IMR-90 (cell line): ENCODE data around the gene CAMK4. TPM values are rescaled to one million over a fixed set of nuclear protein-coding genes. Genes with fewer than 3 reads are reported as not detected.

Experiments used
- ATAC-seq: fragments of 200-7000 bp; cut with Tn5 transposase; 2 replicates; pipeline ENCODE4 v1.9.1; 2020; ENCODE audit warnings: low read depth, mild to moderate bottlenecking, moderate library complexity
- BruUV-seq: library from RNA; stranded (reverse); fragments of 400-500 nt; replicated peaks from 2 replicates; lab custom pipeline; 2021; lab: Mats Ljungman, UMichigan
- CTCF ChIA-PET: fragments of 300-600 bp; formaldehyde crosslinking; extraction: SDS; loops from one replicate; lab custom pipeline; 2021; ENCODE audit warnings: antibody characterized with exemption; lab: Yijun Ruan, JAX
- POLR2A ChIA-PET: fragments of 300-600 bp; sonication (Branson Sonifier 250); formaldehyde crosslinking; loops from one replicate; lab custom pipeline; 2022; ENCODE audit warnings: antibody characterized with exemption; ENCODE audit not compliant: unreplicated experiment; lab: Charles Lee
- DNase-seq: peaks from one replicate; pipeline ENCODE4 v3.0.0; 2013
- H2AFZ ChIP-seq: replicated peaks from 2 replicates; pipeline ENCODE3; 2013; ENCODE audit warnings: low read length, mild to moderate bottlenecking; ENCODE audit not compliant: poor library complexity
- H2AK5ac ChIP-seq: 2 replicates; pipeline ENCODE4 v1.6.1; 2013; ENCODE audit warnings: low read depth, low read length, inconsistent platforms
- H2AK9ac ChIP-seq: replicated peaks from 2 replicates; pipeline ENCODE3; 2013; ENCODE audit warnings: mild to moderate bottlenecking, low read depth, low read length, moderate library complexity; ENCODE audit not compliant: poor library complexity
- H2BK120ac ChIP-seq: 2 replicates; pipeline ENCODE4 v1.6.1; 2013; ENCODE audit warnings: low read depth, low read length, inconsistent platforms
- H2BK15ac ChIP-seq: 3 replicates; pipeline ENCODE4 v1.6.1; 2013; ENCODE audit warnings: low read depth, low read length, inconsistent platforms
- H2BK20ac ChIP-seq: 2 replicates; pipeline ENCODE4 v1.6.1; 2013; ENCODE audit warnings: low read depth, mild to moderate bottlenecking, inconsistent platforms, low read length, moderate library complexity
- H2BK5ac ChIP-seq: 2 replicates; pipeline ENCODE4 v1.6.1; 2013; ENCODE audit warnings: mild to moderate bottlenecking, low read depth, low read length, inconsistent platforms; ENCODE audit not compliant: poor library complexity, severe bottlenecking
- H3K14ac ChIP-seq: replicated peaks from 2 replicates; pipeline ENCODE4 v1.6.1; 2013; ENCODE audit warnings: low read depth, low read length, inconsistent platforms
- H3K18ac ChIP-seq: 2 replicates; pipeline ENCODE4 v1.6.1; 2013; ENCODE audit warnings: low read depth, low read length, control low read depth
- H3K23ac ChIP-seq: 2 replicates; pipeline ENCODE4 v1.6.1; 2013; ENCODE audit warnings: low read depth, low read length, inconsistent platforms
- H3K27ac ChIP-seq: 2 replicates; pipeline ENCODE4 v1.5.1; 2013; ENCODE audit warnings: mild to moderate bottlenecking, control low read depth, low read length; ENCODE audit not compliant: insufficient read depth
- H3K27me3 ChIP-seq: 2 replicates; pipeline ENCODE4 v1.6.1; 2013; ENCODE audit warnings: low read length; ENCODE audit not compliant: control insufficient read depth, insufficient read depth
- H3K36me3 ChIP-seq: 2 replicates; pipeline ENCODE4 v1.6.1; 2013; ENCODE audit warnings: low read length, mixed read lengths; ENCODE audit not compliant: control insufficient read depth, insufficient read depth
- H3K4ac ChIP-seq: 2 replicates; pipeline ENCODE4 v1.6.1; 2013; ENCODE audit warnings: low read depth, low read length, inconsistent platforms
- H3K4me1 ChIP-seq: 2 replicates; pipeline ENCODE4 v1.6.1; 2013; ENCODE audit warnings: low read length, mixed read lengths; ENCODE audit not compliant: control insufficient read depth, insufficient read depth
- H3K4me2 ChIP-seq: 2 replicates; pipeline ENCODE4 v1.6.1; 2013; ENCODE audit warnings: low read depth, mild to moderate bottlenecking, control low read depth, low read length, moderate library complexity
- H3K4me3 ChIP-seq: 2 replicates; pipeline ENCODE4 v1.5.1; 2013; ENCODE audit warnings: low read depth, mild to moderate bottlenecking, control low read depth, low read length, moderate library complexity; ENCODE audit not compliant: insufficient read depth
- H3K56ac ChIP-seq: 2 replicates; pipeline ENCODE4 v1.6.1; 2013; ENCODE audit warnings: low read length, inconsistent platforms; ENCODE audit not compliant: insufficient read depth; ENCODE audit errors: extremely low read depth
- H3K79me1 ChIP-seq, 2 experiments: 2 replicates each; pipeline ENCODE4 v1.6.1; 2013; ENCODE audit warnings: low read length in 2 of 2, inconsistent platforms in 1 of 2, low read depth in 1 of 2
- H3K9ac ChIP-seq: 2 replicates; pipeline ENCODE4 v1.6.1; 2013; ENCODE audit warnings: low read depth, low read length, control low read depth
- H3K9me1 ChIP-seq: 2 replicates; pipeline ENCODE4 v1.6.1; 2013; ENCODE audit warnings: low read length, inconsistent platforms; ENCODE audit not compliant: insufficient read depth
- H3K9me3 ChIP-seq: 2 replicates; pipeline ENCODE4 v1.6.1; 2013; ENCODE audit warnings: low read length; ENCODE audit not compliant: control insufficient read depth, insufficient read depth
- H4K20me1 ChIP-seq: 2 replicates; pipeline ENCODE4 v1.6.1; 2013; ENCODE audit warnings: low read length, inconsistent platforms; ENCODE audit not compliant: insufficient read depth
- H4K5ac ChIP-seq: 2 replicates; pipeline ENCODE4 v1.6.1; 2013; ENCODE audit warnings: mild to moderate bottlenecking, low read depth, low read length, control low read depth
- H4K8ac ChIP-seq, 2 experiments: 2 replicates each; pipeline ENCODE4 v1.6.1; 2013; ENCODE audit warnings: low read depth in 2 of 2, low read length in 2 of 2, control low read depth in 1 of 2, inconsistent platforms in 1 of 2
- H4K91ac ChIP-seq: 2 replicates; pipeline ENCODE4 v1.6.1; 2013; ENCODE audit warnings: low read depth, low read length, inconsistent platforms; ENCODE audit not compliant: insufficient read depth
- BHLHE40 ChIP-seq: fragments of 150-350 bp; IDR thresholded peaks from 2 replicates; pipeline ENCODE4 v1.6.1; 2016; ENCODE audit warnings: mild to moderate bottlenecking, low read depth, low read length
- CEBPB ChIP-seq: IDR thresholded peaks from 2 replicates; pipeline ENCODE4 v1.6.1; 2012; ENCODE audit warnings: low read depth, low read length, improper control_type of control experiment
- CHD1 ChIP-seq: IDR thresholded peaks from 2 replicates; pipeline ENCODE4 v1.6.1; 2012; ENCODE audit warnings: low read depth, low read length, improper control_type of control experiment
- CTCF ChIP-seq: conservative IDR thresholded peaks from 2 replicates; pipeline ENCODE4 v1.5.1; 2012; ENCODE audit warnings: mild to moderate bottlenecking, low read depth, low read length, improper control_type of control experiment
- ELK1 ChIP-seq: fragments of 150-350 bp; IDR thresholded peaks from 2 replicates; pipeline ENCODE4 v1.6.1; 2016; ENCODE audit warnings: low read depth, mild to moderate bottlenecking, low read length, moderate library complexity, borderline replicate concordance
- FOS ChIP-seq: fragments of 150-350 bp; IDR thresholded peaks from 2 replicates; pipeline ENCODE4 v1.6.1; 2016; ENCODE audit warnings: low read depth, low read length
- MAFK ChIP-seq: IDR thresholded peaks from 2 replicates; pipeline ENCODE4 v1.6.1; 2012; ENCODE audit warnings: low read depth, low read length, improper control_type of control experiment
- MAZ ChIP-seq: IDR thresholded peaks from 2 replicates; pipeline ENCODE4 v1.6.1; 2012; ENCODE audit warnings: low read depth, mild to moderate bottlenecking, low read length, improper control_type of control experiment, moderate library complexity, borderline replicate concordance
- MXI1 ChIP-seq: IDR thresholded peaks from 2 replicates; pipeline ENCODE4 v1.6.1; 2012; ENCODE audit warnings: low read depth, mild to moderate bottlenecking, low read length, moderate library complexity, borderline replicate concordance
- NFE2L2 ChIP-seq: fragments of 150-350 bp; IDR thresholded peaks from 2 replicates; pipeline ENCODE4 v1.6.1; 2016; ENCODE audit warnings: low read depth, mild to moderate bottlenecking, low read length
- POLR2A ChIP-seq: IDR thresholded peaks from 2 replicates; pipeline ENCODE4 v1.6.1; 2012; ENCODE audit warnings: mild to moderate bottlenecking, low read depth, low read length
- RAD21 ChIP-seq: IDR thresholded peaks from 2 replicates; pipeline ENCODE4 v1.6.1; 2012; ENCODE audit warnings: low read length, improper control_type of control experiment
- RCOR1 ChIP-seq: IDR thresholded peaks from 2 replicates; pipeline ENCODE4 v1.6.1; 2012; ENCODE audit warnings: mild to moderate bottlenecking, low read length, improper control_type of control experiment; ENCODE audit not compliant: insufficient replicate concordance
- RFX5 ChIP-seq: IDR thresholded peaks from 2 replicates; pipeline ENCODE4 v1.8.0; 2012; ENCODE audit warnings: low read depth, mild to moderate bottlenecking, low read length, moderate library complexity
- SMC3 ChIP-seq: fragments of 150-350 bp; IDR thresholded peaks from 2 replicates; pipeline ENCODE4 v1.6.1; 2016; ENCODE audit warnings: low read depth, mild to moderate bottlenecking, antibody characterized with exemption, low read length, moderate library complexity
- USF2 ChIP-seq: fragments of 150-350 bp; IDR thresholded peaks from 2 replicates; pipeline ENCODE4 v1.6.1; 2017; ENCODE audit warnings: mild to moderate bottlenecking, antibody characterized with exemption, low read length, low read depth
- WGBS, 2 experiments: methylation state at CpG; one replicate each; pipeline versions ENCODE4 v1.1.5 to v1.1.7; 2013; ENCODE audit warnings: missing lambda C conversion rate in 2 of 2; ENCODE audit not compliant: insufficient read length in 1 of 2; ENCODE audit errors: extremely low coverage in 2 of 2; 5-methylcytosine and 5-hydroxymethylcytosine counted together
- dilution Hi-C: fragments of 300-500 bp; cut with HindIII; formaldehyde crosslinking; loops from one replicate; pipeline ENCODE4 v1.14.3; 2018; ENCODE audit warnings: low sequenced_read_pairs; ENCODE audit not compliant: unreplicated experiment
- in situ Hi-C: fragments of 300-500 bp; cut with MboI; formaldehyde crosslinking; loops from 3 replicates; pipeline ENCODE4 v1.14.3; 2019; ENCODE audit warnings: low sequenced_read_pairs, inconsistent platforms, mixed read lengths
- intact Hi-C: fragments of 100-400 bp; cut with micrococcal nuclease; formaldehyde crosslinking; loops from 2 replicates; pipeline ENCODE4 v1.10.0; 2022
- polyA plus RNA-seq, 3 experiments: library from polyadenylated mRNA; depleted of rRNA; stranded (reverse); fragments of >200 nt; gene quantifications; 2 replicates each; pipeline ENCODE4 v1.2.3, GENCODE V29; 2012; ENCODE audit warnings: low replicate concordance in 1 of 3
- total RNA-seq: library from RNA; depleted of rRNA; stranded (reverse); fragments of >200 nt; gene quantifications from 2 replicates; pipeline ENCODE4 v1.2.3, GENCODE V29; 2012

Gene CAMK4
- total and polyA plus RNA-seq, 2 of the 4 experiments (the other 2 are of a cell fraction), result 3.7 to 4.8 TPM

GRCh38 chr5:111408817-111409216, 184.6 kb downstream of the CAMK4 start:
- H3K9me1 ChIP-seq, result no peaks in the 10 kb centered on the region
- H3K14ac ChIP-seq, result no peak overlapping the region
- no peak overlapping the region for H4K5ac ChIP-seq
- no peak overlapping the region for H4K8ac ChIP-seq
- no peak overlapping the region for H3K4me2 ChIP-seq
- H3K4me1 ChIP-seq, result no peaks in the 10 kb centered on the region
- no peaks in the 10 kb centered on the region for H3K27me3 ChIP-seq
- no peak overlapping the region for H2AFZ ChIP-seq
- no peaks in the 10 kb centered on the region for H4K20me1 ChIP-seq
- no peak for TF ChIP-seq CTCF
- TF ChIP-seq RCOR1, result no peak
- no peak for TF ChIP-seq MXI1
- TF ChIP-seq RAD21, result no peak
- TF ChIP-seq SMC3, result no peak
- TF ChIP-seq MAFK, result no peak
- no peak for TF ChIP-seq RFX5
- TF ChIP-seq NFE2L2, result no peak
- TF ChIP-seq CEBPB, result no peak
- no peak for TF ChIP-seq POLR2A
- no peak for TF ChIP-seq USF2
- TF ChIP-seq FOS, result no peak
- no peak for TF ChIP-seq ELK1
- no peak for TF ChIP-seq CHD1
- no peak for TF ChIP-seq MAZ
- TF ChIP-seq BHLHE40, result no peak
- H3K9ac ChIP-seq, result no peak overlapping the region
- H3K9me3 ChIP-seq, result no peaks in the 10 kb centered on the region; the same call in 1 of the 2 replicates
- no peak overlapping the region for H3K23ac ChIP-seq
- H3K56ac ChIP-seq, result no peak overlapping the region
- no peak overlapping the region for H2BK120ac ChIP-seq
- H3K36me3 ChIP-seq, result no peaks in the 10 kb centered on the region
- no peak overlapping the region for H2AK5ac ChIP-seq
- no peak overlapping the region for H2AK9ac ChIP-seq
- DNase-seq, result no peak
- WGBS, 2 experiments, result no CpG with 5 or more reads among the region's 1 CpG
- no peak overlapping the region for H2BK5ac ChIP-seq
- ChIA-PET CTCF (no interaction called here), POLR2A (no interaction called here)
- no peak for ATAC-seq
- H2BK15ac ChIP-seq, result no peak overlapping the region
- no peak overlapping the region for H3K4ac ChIP-seq
- in situ Hi-C loops, result no loop called here
- no peak overlapping the region for H4K91ac ChIP-seq
- dilution Hi-C loops, result no loop called here
- H3K79me1 ChIP-seq, result no peaks in the 10 kb centered on the region
- H3K27ac ChIP-seq, result no peak overlapping the region
- no peak overlapping the region for H3K4me3 ChIP-seq
- BruUV-seq, result no TSS peak
- no peak overlapping the region for H3K18ac ChIP-seq
- H2BK20ac ChIP-seq, result no peak overlapping the region
- intact Hi-C loops, result no loop called here
